ENCODE measurements around the gene SCLY.

Gene SCLY

DNA sequence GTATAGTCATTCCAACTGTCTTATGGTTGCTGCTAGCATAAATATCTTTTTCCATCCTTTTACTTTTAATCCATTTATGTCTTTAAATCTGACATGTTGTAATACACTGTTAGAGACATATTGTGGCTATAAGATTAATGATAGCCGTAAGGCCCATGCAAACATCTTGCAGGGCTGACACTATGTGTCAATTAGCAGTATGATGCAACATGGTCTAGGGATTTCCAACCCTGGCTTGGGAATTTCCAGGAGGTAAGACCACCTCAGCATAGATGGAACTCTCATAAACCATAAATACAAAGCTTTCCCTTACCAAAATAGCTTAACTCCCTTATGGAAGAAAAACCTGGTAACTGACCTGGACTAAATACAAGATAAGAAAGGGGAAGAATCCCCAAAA is 16.5 kb downstream of the SCLY start:
- peak; percentile 67 for DNase-seq

DNA sequence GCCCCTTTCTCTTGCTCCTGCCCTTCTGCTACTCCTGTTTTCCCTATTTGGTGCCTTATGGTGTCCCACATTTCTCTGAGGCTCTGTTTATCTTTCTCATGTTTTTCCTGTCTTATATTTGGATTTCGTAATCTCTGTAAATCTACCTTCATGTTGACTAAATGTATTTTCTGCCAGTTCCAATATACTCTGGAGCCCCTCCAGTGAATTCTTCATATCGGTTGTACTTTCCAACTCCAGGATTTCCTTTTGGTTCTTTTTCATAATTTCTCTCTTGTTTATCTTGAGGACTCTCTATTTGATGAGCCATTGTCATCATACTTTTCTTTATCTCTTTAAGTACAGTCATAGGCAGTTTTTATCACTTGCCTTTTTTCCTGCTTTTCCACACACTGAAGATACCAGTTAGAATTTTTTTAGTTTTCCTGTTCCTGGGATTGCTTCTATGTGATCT is 19.1 kb downstream of the SCLY start:
- DNase-seq, result no peak

- DNase-seq, result no peak
Measured at GRCh38 chr2:238080518-238080917, 19.7 kb downstream of the SCLY start.

GRCh38 chr2:238081150-238081549 is 20.3 kb downstream of the SCLY start:
- no peak for DNase-seq

DNA sequence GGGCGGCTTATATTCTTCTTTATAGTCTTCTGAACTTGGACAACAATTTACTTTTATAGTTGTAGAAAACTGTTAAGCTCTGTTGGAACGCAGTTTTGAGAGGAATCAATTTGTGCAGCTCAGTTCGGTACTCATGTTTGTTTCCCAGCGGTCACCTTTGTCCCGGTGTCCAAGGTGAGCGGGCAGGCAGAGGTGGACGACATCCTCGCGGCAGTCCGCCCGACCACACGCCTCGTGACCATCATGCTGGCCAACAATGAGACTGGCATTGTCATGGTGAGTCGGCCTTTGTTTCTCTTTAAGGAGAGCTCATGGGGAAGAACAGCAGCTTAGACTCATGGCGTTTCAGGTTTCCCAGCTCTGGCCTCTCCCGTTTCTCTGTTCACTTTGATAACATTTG is 20.8 kb downstream of the SCLY start:
- DNase-seq, result no peak

- DNase-seq, result no peak
Measured at GRCh38 chr2:238082151-238082550, 21.4 kb downstream of the SCLY start.

GRCh38 chr2:238082827-238083226 is 22.0 kb downstream of the SCLY start:
- no peak for DNase-seq

GRCh38 chr2:238083919-238084318 is 23.1 kb downstream of the SCLY start:
- DNase-seq, result no peak

DNA sequence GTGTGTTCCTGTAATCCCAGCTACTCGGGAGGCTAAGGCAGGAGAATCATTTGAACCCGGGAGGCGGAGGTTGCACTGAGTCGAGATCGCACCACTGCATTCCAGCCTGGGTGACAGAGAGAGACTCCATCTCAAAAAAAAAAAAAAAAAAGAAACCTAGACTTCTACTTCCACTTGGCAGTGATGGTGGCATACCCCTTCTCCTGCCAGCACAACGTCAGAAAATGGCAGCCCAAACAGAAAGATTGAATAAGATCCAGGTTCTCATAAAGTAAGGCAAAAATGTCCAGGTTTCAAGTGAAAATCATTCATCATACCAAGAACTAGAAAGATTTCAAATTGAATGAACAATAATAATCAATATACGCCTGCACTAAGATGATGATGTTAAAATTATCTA is 24.0 kb downstream of the SCLY start:
- no peak for DNase-seq

- no peak for DNase-seq
Measured at GRCh38 chr2:238085899-238086298, 25.1 kb downstream of the SCLY start.

DNA sequence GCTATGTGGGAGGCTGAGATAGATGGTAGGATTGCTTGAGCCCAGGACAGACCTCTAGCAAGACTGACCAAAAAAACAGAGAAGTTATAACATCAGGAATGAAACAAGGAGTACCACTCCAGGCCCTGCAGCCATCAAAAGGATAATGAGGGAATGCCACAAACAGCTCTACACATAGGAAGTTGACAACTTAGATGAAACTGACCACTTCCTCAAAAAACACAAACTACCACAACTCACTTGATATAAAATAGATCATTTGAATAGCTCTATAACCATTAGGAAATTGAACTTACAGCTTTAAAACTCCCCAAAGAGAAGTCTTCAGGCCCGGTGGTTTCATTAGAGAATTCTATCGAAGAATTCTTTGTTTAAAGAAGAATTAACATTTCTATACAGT is 26.4 kb downstream of the SCLY start:
- no peak for DNase-seq

- no peak for DNase-seq
Measured at GRCh38 chr2:238090887-238091286, 30.1 kb downstream of the SCLY start.

DNA sequence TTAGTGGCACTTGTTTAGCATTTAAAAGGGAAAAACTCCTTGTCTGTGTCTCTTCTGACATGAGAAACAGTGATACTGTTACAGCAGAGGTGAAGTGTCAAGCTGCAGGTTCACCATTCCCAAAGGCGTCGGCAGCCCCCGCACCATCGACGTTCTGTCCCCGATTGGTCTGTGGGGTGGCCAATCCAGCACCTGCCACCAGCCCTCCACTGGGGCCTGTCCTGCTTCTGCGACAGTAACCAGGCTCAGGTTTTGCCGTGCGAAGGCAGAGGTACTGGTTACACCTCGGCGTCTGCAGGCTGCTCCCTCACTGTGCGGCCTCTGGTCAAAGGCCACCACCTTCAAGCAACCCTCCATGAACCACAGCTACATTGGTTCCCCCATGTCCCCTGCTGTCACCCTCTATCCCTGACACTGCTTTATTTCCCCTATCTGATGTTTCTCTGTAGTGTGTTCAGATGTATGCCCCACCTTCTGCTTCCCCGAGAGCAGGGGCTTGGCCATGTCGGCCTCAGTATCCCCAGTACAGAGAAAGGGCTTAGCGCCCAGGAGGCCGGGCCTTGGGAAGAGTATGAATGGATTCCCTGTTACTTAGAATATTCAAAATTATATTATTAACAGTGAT is 30.7 kb downstream of the SCLY start:
- DNase-seq, result no peak

DNA sequence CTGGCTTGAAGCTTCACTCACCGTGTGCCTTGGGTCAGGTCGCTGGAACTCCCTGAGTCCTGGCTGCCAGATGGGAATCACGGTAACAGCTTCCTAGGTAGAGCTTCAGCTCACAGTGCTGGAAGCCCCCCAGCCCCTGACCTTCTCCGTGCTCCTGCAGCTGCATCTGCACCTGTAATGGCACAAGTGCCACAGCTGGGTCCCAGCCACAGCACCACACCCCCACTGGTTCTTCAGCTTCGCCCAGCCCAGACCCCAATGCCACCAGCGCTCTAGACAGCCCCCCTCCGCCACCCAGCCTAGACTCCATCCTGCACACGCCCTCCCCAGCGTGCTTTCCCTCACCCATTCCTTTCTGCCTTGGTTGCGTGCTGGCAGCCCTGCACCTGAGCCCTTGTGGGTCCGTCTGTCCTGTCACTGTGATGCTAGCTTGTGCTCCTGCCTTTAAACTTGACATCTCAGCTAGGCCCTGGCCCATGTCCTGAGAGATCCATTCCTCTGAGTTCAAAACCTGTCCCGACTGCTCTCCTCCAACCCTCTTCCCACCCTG is 31.8 kb downstream of the SCLY start:
- DNase-seq, result no peak

GRCh38 chr2:238093181-238094140 is 32.7 kb downstream of the SCLY start:
- DNase-seq, result no peak

GRCh38 chr2:238094438-238095022 is 33.7 kb downstream of the SCLY start:
- no peak for DNase-seq

DNA sequence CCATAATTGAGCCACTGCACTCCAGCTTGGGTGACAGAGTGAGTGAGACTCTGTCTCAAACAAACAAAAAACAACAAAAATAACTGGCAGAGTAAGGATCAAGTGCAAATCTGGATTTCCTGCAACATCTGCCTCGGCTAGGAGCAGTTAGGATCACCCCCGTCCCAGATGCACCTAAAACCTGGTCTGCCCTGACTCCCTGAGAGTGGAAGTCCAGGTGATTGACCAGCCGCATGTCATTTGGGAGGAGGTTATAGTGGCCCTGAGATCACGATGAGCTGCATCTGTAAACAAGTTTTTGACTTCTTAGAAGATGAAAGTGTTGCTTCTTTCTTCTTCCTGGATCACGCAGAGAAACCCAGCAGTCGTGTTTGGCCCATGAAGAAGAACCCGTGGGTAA is 34.3 kb downstream of the SCLY start:
- DNase-seq, result no peak

DNA sequence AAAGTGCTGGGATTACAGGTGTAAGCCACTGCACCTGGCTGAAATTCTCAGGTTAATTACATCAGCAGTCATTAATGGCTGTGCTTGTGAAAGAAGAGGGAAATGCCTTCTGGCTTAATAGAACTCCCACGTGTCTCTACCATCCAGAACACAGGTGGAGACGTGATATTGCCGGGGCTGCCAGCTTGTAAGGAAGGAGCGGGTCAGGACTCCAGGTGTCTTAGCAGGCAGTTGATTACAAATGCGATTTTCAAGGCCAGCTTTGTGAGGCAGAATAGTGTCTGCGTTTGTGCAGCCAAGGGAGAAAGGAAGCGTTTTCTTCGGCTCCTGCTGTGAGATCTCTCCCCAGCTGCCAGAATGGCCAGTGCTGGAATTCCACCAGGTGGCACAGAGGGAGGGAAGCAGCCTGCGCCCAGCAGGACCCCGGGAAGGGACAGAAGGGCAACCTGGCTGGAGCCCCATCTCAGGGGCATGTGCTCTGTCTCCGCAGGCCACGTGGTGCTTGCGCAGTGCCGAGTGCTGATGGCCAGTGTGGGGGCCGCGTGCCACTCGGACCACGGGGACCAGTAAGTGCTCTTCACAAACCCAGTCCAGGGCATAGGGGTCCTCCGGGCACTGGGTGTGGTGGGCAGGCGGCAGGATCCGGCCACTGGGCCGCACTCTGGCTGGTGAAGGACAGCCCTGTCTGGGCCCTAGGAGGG is 35.7 kb downstream of the SCLY start:
- DNase-seq, result no peak

DNA sequence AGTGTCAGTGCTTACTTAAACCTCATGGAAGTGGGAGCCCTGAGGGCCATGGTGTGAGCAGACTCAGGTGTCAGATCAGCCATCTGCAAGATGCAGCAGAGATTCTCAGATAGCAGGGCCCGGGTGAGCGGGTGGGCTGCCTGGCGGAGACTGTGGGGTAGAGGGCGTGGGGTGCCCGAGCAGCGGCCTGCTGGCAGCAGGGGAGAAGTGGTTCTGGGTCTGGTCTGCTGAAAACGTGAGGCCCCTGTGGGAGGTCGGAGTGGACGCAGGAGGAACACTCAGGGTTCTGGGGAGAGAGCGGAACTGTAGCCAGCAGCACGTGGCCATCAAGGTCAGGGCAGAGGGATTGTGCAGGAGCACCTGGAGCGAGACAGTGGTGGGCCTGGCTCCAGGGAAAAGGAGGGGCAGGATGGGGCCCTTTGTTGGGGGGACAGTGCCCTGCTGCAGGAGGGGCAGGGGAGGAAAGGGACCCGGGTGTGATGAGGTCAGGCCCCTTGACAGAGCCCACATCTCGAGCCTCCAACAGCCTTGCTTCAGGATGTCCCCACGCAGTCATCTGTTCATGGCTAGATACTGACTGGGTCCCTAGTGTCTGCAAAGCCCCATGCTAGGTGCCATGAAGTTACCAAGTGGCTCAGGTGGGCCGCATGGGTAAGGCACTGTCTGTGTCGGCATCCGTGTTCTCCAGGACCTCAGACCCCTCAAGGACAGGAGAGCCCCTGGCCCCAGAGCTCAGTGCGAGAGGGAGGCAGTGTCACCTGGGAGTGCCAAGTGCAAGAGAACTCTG is 36.6 kb downstream of the SCLY start:
- DNase-seq, result no peak

GRCh38 chr2:238097988-238098871 is 37.4 kb downstream of the SCLY start:
- DNase-seq, result no peak
